Uterus (tissue), 2 donors: ENCODE data around the gene MSH3.

ENCODE experiments used
- POLR2A ChIP-seq, 2 donors: fragments of 450-650 bp; IDR thresholded peaks; one replicate each; pipeline ENCODE4 v1.6.1; 2016; ENCODE audit warnings: antibody characterized with exemption in 2 of 2, mild to moderate bottlenecking in 1 of 2, moderate library complexity in 1 of 2
- TF ChIP-seq, protein P1 (sequence below), 4 experiments: fragments of 200-600 bp in 2 of 4; fragments of 450-650 bp in 2 of 4; sonication (generic) in 2 of 4; IDR thresholded peaks; one replicate each; pipeline ENCODE4 v1.5.1; 2016 to 2019; ENCODE audit warnings: antibody characterized with exemption in 4 of 4, mild to moderate bottlenecking in 2 of 4, moderate library complexity in 1 of 4

DNA sequence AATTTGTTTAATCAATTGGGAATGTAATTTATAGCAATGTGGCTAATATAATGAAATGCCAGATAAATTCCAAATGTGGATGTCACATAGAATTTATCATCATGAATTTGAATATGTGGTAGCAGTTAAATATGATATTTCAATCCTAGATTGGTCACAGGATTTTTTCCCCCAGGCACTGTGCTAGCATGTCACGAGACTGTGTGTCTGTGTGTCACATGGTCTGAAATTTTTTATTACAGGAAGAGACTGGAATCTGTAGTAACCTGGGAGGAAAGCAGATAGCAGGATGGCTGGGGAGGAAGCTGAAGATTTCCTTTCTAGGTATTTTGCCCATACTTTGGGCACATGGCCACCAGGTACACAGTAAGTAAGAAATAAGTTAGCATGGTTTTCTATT lies 35.4 kb upstream of the MSH3 start:
- TF ChIP-seq, protein P1, sequence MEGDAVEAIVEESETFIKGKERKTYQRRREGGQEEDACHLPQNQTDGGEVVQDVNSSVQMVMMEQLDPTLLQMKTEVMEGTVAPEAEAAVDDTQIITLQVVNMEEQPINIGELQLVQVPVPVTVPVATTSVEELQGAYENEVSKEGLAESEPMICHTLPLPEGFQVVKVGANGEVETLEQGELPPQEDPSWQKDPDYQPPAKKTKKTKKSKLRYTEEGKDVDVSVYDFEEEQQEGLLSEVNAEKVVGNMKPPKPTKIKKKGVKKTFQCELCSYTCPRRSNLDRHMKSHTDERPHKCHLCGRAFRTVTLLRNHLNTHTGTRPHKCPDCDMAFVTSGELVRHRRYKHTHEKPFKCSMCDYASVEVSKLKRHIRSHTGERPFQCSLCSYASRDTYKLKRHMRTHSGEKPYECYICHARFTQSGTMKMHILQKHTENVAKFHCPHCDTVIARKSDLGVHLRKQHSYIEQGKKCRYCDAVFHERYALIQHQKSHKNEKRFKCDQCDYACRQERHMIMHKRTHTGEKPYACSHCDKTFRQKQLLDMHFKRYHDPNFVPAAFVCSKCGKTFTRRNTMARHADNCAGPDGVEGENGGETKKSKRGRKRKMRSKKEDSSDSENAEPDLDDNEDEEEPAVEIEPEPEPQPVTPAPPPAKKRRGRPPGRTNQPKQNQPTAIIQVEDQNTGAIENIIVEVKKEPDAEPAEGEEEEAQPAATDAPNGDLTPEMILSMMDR (IDR thresholded peaks at IDR 0.05), result no peak
- TF ChIP-seq POLR2A (IDR thresholded peaks at IDR 0.05), result no peak
